ENCODE measurements around the gene ERVK3-1.
"Not testable (repeated sequence)": the region's sequence is repeated elsewhere in the genome, so short reads cannot be mapped to it uniquely, and the experiment has no call there.

The ERVK3-1 gene

GRCh38 chr19:58305065-58305931 is at the start of gene ERVK3-1:
TSS of gene ERVK3-1 (plus strand) at chr19:58305377. CDS start at chr19:58312169, 6,792 bp downstream.
- Histone ChIP-seq H3K27me3 (ENCODE audit: low read length) (no peaks in the 10 kb centered on the region), H3K4me3 (ENCODE audit: insufficient read depth, low read length, poor library complexity, severe bottlenecking) (peak within 1 kb of the TSS; percentile 71), H3K27ac (ENCODE audit: low read depth, low read length) (peak within 1 kb of the TSS; percentile 47), H3K4me2 (ENCODE audit: low read depth, low read length, poor library complexity, severe bottlenecking) (peak within 1 kb of the TSS; percentile 93), H3F3A (ENCODE audit: insufficient read depth) (peaks cover 16% of the 10 kb centered on the region), H3K36me3 (ENCODE audit: low read length) (peaks cover 24% of the 10 kb centered on the region), H3K9me3 (ENCODE audit: insufficient read depth, low read length) (no peaks in the 10 kb centered on the region), H4K20me1 (ENCODE audit: low read depth, low read length) (0 out of 2 replicates have a peak, but pooled peaks cover 2% of the 10 kb centered on the region), H3K9me2 (replicated peaks; ENCODE audit: insufficient read depth, low read length) (no peaks in the 10 kb centered on the region), H3K9ac (ENCODE audit: low read length) (peak within 1 kb of the TSS; percentile 74), H3K79me2 (ENCODE audit: insufficient read depth, low read length) (peaks cover 41% of the 10 kb centered on the region), H2AFZ (ENCODE audit: low read depth, low read length, severe bottlenecking) (peak within 1 kb of the TSS; percentile 92)
- TF ChIP-seq CTCF (IDR thresholded peaks at IDR 0.05; ENCODE audit: insufficient read depth, low read length, poor library complexity, severe bottlenecking) (no peak), EZH2phosphoT487 (conservative IDR thresholded peaks at IDR 0.05; ENCODE audit: low read length) (no peak)

- not testable (repeated sequence) for H3K9me2 ChIP-seq (replicated peaks; ENCODE audit: insufficient read depth, low read length); H3K27me3 ChIP-seq (ENCODE audit: low read length); H3K79me2 ChIP-seq (ENCODE audit: insufficient read depth, low read length); H3K9ac ChIP-seq (ENCODE audit: low read length); H3K27ac ChIP-seq (ENCODE audit: low read depth, low read length); H2AFZ ChIP-seq (ENCODE audit: low read depth, low read length, severe bottlenecking); H3K4me3 ChIP-seq (ENCODE audit: insufficient read depth, low read length, poor library complexity, severe bottlenecking); H4K20me1 ChIP-seq (ENCODE audit: low read depth, low read length); H3K4me2 ChIP-seq (ENCODE audit: low read depth, low read length, poor library complexity, severe bottlenecking)
- peaks cover 84% of the 10 kb centered on the region for H3K36me3 ChIP-seq (ENCODE audit: low read length)
- peaks cover 13% of the 10 kb centered on the region for H3F3A ChIP-seq (ENCODE audit: insufficient read depth)
- peaks cover 82% of the 10 kb centered on the region for H3K9me3 ChIP-seq (ENCODE audit: insufficient read depth, low read length)
Measured at GRCh38 chr19:58258259-58258658, 46.9 kb upstream of the ERVK3-1 start.

- Histone ChIP-seq H3K27ac (ENCODE audit: low read depth, low read length) (no peak overlapping the region), H3K79me2 (ENCODE audit: insufficient read depth, low read length) (no peaks in the 10 kb centered on the region; the same call in 1 of the 2 replicates), H2AFZ (ENCODE audit: low read depth, low read length, severe bottlenecking) (no peak overlapping the region), H3K27me3 (ENCODE audit: low read length) (no peaks in the 10 kb centered on the region), H3K9me2 (replicated peaks; ENCODE audit: insufficient read depth, low read length) (no peaks in the 10 kb centered on the region), H3K9me3 (ENCODE audit: insufficient read depth, low read length) (peaks cover 82% of the 10 kb centered on the region), H3F3A (ENCODE audit: insufficient read depth) (peaks cover 13% of the 10 kb centered on the region), H3K4me2 (ENCODE audit: low read depth, low read length, poor library complexity, severe bottlenecking) (no peak overlapping the region), H3K36me3 (ENCODE audit: low read length) (peaks cover 67% of the 10 kb centered on the region), H3K4me3 (ENCODE audit: insufficient read depth, low read length, poor library complexity, severe bottlenecking) (no peak overlapping the region), H4K20me1 (ENCODE audit: low read depth, low read length) (no peaks in the 10 kb centered on the region), H3K9ac (ENCODE audit: low read length) (no peak overlapping the region)
- no peak for TF ChIP-seq EZH2phosphoT487 (conservative IDR thresholded peaks at IDR 0.05; ENCODE audit: low read length)
- TF ChIP-seq CTCF (IDR thresholded peaks at IDR 0.05; ENCODE audit: insufficient read depth, low read length, poor library complexity, severe bottlenecking): no peak
Measured at GRCh38 chr19:58261600-58261967, 43.6 kb upstream of the ERVK3-1 start.

All from SU-DHL-6 (cell line).